Nephron progenitor cell (in vitro differentiated cells): Measurements from ENCODE around the gene DMD.

Experiments used
- DNase-seq: peaks from one replicate; pipeline ENCODE4 v3.0.0; 2021
- H3K27ac Mint-ChIP-seq: 2 replicates; pipeline ENCODE4 v1.8.0; 2021; ENCODE audit warnings: mild to moderate bottlenecking, moderate library complexity, mixed read lengths
- H3K27me3 Mint-ChIP-seq: 2 replicates; pipeline ENCODE4 v1.8.0; 2021; ENCODE audit warnings: mild to moderate bottlenecking, low read depth, mixed read lengths; ENCODE audit not compliant: poor library complexity
- H3K36me3 Mint-ChIP-seq: 2 replicates; pipeline ENCODE4 v1.8.0; 2021; ENCODE audit warnings: low read depth, mixed read lengths
- H3K4me1 Mint-ChIP-seq: 2 replicates; pipeline ENCODE4 v1.8.0; 2021; ENCODE audit warnings: mixed read lengths
- H3K4me3 Mint-ChIP-seq: 2 replicates; pipeline ENCODE4 v1.8.0; 2021; ENCODE audit warnings: mild to moderate bottlenecking, moderate library complexity, mixed read lengths
- H3K9me3 Mint-ChIP-seq: 2 replicates; pipeline ENCODE4 v1.8.0; 2021; ENCODE audit warnings: mild to moderate bottlenecking, moderate library complexity, mixed read lengths
- TF ChIP-seq, protein P1 (sequence below): fragments of 200-600 bp; sonication (generic); IDR thresholded peaks from 2 replicates; pipeline ENCODE4 v1.5.0; 2021; ENCODE audit warnings: antibody characterized with exemption

Gene DMD

DNA sequence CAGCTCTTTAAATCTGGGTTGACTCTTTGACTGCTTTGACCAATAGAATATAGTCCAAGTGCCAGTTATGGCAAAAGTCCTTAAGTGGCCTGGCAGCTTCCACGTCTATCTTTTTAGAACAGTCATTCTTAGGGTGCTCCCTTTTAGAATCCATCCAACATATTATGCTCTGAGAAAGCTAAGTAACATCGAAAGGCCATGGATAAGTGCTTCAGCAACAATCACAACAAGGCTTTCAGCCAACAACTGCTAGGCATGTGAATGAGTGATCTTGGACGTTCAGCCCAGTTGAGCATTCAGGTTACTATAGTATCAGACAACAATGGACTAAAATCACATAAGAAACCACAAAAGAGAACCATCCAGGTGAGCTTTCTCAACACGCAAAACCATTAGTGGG is 818.7 kb downstream of the DMD start:
- TF ChIP-seq, protein P1, sequence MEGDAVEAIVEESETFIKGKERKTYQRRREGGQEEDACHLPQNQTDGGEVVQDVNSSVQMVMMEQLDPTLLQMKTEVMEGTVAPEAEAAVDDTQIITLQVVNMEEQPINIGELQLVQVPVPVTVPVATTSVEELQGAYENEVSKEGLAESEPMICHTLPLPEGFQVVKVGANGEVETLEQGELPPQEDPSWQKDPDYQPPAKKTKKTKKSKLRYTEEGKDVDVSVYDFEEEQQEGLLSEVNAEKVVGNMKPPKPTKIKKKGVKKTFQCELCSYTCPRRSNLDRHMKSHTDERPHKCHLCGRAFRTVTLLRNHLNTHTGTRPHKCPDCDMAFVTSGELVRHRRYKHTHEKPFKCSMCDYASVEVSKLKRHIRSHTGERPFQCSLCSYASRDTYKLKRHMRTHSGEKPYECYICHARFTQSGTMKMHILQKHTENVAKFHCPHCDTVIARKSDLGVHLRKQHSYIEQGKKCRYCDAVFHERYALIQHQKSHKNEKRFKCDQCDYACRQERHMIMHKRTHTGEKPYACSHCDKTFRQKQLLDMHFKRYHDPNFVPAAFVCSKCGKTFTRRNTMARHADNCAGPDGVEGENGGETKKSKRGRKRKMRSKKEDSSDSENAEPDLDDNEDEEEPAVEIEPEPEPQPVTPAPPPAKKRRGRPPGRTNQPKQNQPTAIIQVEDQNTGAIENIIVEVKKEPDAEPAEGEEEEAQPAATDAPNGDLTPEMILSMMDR = no peak
- DNase-seq = no peak
- H3K9me3 Mint-ChIP-seq = peaks cover 21% of the 10 kb centered on the region
- H3K27ac Mint-ChIP-seq = no peak overlapping the region
- H3K27me3 Mint-ChIP-seq = no peaks in the 10 kb centered on the region
- H3K4me3 Mint-ChIP-seq = no peak overlapping the region
- H3K36me3 Mint-ChIP-seq = no peaks in the 10 kb centered on the region
- H3K4me1 Mint-ChIP-seq = no peaks in the 10 kb centered on the region

DNA sequence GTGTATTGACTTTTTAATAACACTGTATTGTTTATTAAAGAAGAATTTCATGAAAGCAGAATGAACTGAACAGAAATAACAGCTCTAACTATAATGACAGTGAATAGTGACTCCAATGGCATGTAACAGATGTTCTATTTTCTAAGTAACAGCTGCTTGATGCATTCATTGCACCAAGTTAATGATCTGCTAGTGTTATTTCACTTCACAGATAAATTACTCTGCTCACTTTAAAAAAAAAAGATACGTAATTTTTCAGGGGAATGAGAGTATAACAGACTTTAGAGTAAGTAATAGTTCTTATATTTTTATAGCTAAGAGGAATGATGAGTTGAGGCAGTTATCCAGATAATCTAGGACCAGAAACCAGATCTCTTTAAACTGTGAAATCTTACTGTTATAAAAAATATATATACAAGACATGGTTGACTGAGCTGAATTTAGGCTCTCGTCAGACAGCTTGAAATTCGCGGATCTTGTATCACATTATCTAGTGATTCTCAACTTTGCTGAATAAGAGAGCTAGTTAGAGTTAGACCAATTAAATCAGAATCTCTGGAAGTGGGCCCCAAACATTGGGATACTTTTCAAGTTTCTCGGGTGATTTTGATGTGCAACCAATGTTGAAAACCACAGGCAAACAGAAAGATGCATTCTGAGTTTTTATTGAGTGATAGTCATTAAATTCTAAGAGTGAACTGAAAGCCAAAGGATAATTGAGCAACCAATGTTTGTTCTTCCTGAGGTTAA is 840.7 kb downstream of the DMD start:
- Mint-ChIP-seq H3K27me3 (no peaks in the 10 kb centered on the region), H3K36me3 (no peaks in the 10 kb centered on the region), H3K27ac (no peak overlapping the region), H3K9me3 (peaks cover 5% of the 10 kb centered on the region), H3K4me3 (no peak overlapping the region), H3K4me1 (no peaks in the 10 kb centered on the region)
- TF ChIP-seq, protein P1 = no peak
- no peak for DNase-seq

DNA sequence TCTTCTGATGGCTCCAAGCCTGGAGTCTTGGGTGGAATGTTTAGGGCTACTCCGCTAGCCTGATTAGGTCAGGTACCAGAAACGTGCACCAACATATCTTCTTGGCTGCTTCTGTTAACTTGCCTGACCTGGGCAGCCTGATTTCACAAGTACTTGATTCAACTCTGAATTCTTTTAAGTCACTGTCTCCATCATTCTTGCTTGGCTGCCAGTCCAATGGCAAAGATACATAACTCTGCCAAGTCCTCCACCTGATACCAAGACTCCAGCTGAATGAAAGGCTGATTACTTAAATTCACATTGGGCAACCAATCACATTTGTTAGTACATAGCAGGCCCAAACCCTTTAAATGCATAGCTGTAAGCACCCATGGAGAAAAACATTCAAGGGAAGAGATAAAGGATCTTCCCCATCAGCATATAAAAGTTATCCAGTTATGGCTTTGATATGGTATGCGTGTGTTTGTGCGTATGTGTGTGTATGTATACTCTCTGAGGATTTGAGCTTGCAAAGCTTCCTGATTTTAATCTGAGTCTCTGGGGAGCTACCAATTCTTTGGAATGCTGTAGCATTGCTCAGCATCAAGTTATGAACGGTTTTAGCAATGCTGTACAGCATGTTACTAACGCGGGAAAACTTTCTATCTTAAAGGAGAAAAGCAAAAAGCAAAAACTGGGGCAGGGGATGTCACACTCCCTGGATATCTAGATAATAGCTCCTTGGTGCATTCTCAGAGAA is 917.2 kb downstream of the DMD start:
- H3K36me3 Mint-ChIP-seq = no peaks in the 10 kb centered on the region
- no peak overlapping the region for H3K27ac Mint-ChIP-seq
- peaks cover 18% of the 10 kb centered on the region for H3K9me3 Mint-ChIP-seq
- no peaks in the 10 kb centered on the region for H3K4me1 Mint-ChIP-seq
- H3K27me3 Mint-ChIP-seq = no peaks in the 10 kb centered on the region
- no peak for DNase-seq
- no peak overlapping the region for H3K4me3 Mint-ChIP-seq
- TF ChIP-seq, protein P1 = no peak

DNA sequence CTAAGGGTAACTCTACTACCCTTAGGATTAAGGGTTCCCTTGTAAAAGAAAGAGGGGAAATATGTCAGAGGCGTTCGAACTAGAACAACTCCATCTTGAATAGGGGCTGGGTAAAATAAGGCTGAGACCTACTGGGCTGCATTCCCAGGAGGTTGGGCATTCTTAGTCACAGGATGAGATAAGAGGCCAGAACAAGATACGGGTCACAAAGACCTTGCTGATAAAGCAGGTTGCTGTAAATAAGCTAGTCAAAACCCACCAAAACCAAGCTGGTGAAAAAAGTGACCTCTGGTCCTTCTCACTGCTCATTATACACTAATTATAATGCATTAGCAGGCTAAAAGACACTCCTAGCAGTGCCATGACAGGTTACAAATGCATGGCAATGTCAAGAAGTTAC is 922.0 kb downstream of the DMD start:
- H3K27me3 Mint-ChIP-seq = no peaks in the 10 kb centered on the region

DNA sequence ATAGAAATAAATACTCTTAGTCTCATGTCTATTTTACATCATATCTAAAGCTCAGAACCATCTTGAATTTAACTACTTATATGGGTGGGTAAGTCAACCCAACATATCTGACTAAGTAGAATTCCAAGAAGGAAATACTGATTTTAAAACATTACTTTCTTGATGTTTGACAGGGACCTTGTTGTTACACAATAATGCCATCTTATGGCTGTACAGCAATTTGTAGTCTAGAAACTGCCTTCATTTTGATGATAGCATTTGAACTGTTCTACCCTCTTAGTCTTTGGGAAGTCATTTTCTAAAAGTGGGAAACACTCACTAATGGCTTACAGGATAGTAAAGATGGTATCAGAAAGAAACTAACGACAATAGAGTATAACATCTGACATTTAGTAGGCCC is 929.5 kb downstream of the DMD start:
- no peak for DNase-seq
- Mint-ChIP-seq H3K27me3 (no peaks in the 10 kb centered on the region), H3K36me3 (no peaks in the 10 kb centered on the region), H3K27ac (no peak overlapping the region), H3K4me1 (no peaks in the 10 kb centered on the region), H3K9me3 (peaks cover 12% of the 10 kb centered on the region), H3K4me3 (no peak overlapping the region)
- TF ChIP-seq, protein P1 = no peak

More for the DNA sequence above, 922.0 kb downstream of the DMD start:
- no peak overlapping the region for H3K4me3 Mint-ChIP-seq
- DNase-seq = no peak
- H3K9me3 Mint-ChIP-seq = peaks cover 17% of the 10 kb centered on the region
- no peaks in the 10 kb centered on the region for H3K4me1 Mint-ChIP-seq
- no peaks in the 10 kb centered on the region for H3K36me3 Mint-ChIP-seq
- H3K27ac Mint-ChIP-seq = no peak overlapping the region
- TF ChIP-seq, protein P1 = no peak
